Nephron (organoid): ENCODE measurements around the gene STAP2.

Experiments
- H3K27ac Mint-ChIP-seq, 3 experiments: 2 replicates each; pipeline ENCODE4 v1.8.0; 2020; ENCODE audit warnings: mixed read lengths in 3 of 3, mild to moderate bottlenecking in 2 of 3, moderate library complexity in 1 of 3
- H3K27me3 Mint-ChIP-seq: 2 replicates; pipeline ENCODE4 v1.8.0; 2021; ENCODE audit warnings: low read depth, mild to moderate bottlenecking, moderate library complexity, mixed read lengths
- H3K36me3 Mint-ChIP-seq: 2 replicates; pipeline ENCODE4 v1.8.0; 2020; ENCODE audit warnings: low read depth, mixed read lengths
- H3K4me1 Mint-ChIP-seq: 2 replicates; pipeline ENCODE4 v1.8.0; 2020; ENCODE audit warnings: mixed read lengths
- H3K4me3 Mint-ChIP-seq, 3 experiments: 2 replicates each; pipeline ENCODE4 v1.8.0; 2020; ENCODE audit warnings: mild to moderate bottlenecking in 3 of 3, mixed read lengths in 3 of 3, moderate library complexity in 2 of 3
- H3K9me3 Mint-ChIP-seq: 2 replicates; pipeline ENCODE4 v1.8.0; 2020; ENCODE audit warnings: mixed read lengths
- TF ChIP-seq, protein P1 (sequence below), 3 experiments: fragments of 200-600 bp; sonication (generic); IDR thresholded peaks; one replicate each; pipeline ENCODE4 v1.5.0; 2021; ENCODE audit warnings: antibody characterized with exemption in 3 of 3; ENCODE audit not compliant: unreplicated experiment in 3 of 3

Gene STAP2

GRCh38 chr19:4303819-4304537, 34.6 kb downstream of the STAP2 start:
- Mint-ChIP-seq H3K4me1 (peaks cover 9% of the 10 kb centered on the region), H3K9me3 (no peaks in the 10 kb centered on the region), H3K4me3 (peak overlapping the region; percentile 74 to 78 (median 77)), H3K27me3 (peaks cover 3% of the 10 kb centered on the region), H3K36me3 (peaks cover 8% of the 10 kb centered on the region), H3K27ac (no peak overlapping the region)
- TF ChIP-seq, protein P1, sequence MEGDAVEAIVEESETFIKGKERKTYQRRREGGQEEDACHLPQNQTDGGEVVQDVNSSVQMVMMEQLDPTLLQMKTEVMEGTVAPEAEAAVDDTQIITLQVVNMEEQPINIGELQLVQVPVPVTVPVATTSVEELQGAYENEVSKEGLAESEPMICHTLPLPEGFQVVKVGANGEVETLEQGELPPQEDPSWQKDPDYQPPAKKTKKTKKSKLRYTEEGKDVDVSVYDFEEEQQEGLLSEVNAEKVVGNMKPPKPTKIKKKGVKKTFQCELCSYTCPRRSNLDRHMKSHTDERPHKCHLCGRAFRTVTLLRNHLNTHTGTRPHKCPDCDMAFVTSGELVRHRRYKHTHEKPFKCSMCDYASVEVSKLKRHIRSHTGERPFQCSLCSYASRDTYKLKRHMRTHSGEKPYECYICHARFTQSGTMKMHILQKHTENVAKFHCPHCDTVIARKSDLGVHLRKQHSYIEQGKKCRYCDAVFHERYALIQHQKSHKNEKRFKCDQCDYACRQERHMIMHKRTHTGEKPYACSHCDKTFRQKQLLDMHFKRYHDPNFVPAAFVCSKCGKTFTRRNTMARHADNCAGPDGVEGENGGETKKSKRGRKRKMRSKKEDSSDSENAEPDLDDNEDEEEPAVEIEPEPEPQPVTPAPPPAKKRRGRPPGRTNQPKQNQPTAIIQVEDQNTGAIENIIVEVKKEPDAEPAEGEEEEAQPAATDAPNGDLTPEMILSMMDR (IDR thresholded peaks at IDR 0.05; ENCODE audit: unreplicated experiment in 3 of 3), result no peak

DNA sequence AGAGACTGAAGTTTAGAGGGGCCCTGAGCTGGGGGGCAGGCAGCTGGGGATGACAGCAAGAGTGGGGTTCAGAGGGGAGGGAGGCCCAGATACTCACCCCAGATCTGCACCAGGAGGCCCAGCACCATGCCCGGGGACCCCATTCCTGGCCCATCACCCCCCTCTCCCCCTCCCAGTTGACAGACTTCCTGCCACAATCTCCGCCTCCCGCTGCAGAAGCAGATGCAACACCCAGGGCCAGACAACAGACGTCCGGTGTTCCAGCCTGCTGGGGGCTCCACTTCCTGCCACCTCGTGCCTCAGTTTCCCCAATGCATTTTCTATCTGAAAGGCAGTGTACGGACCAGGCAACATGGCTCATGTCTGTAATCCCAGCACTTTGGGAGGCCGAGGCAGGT, 36.4 kb downstream of the STAP2 start, which contains the start of gene TMIGD2:
Gene TMIGD2 (minus strand): TSS at position 147 of the 398 bp plus-strand sequence. CDS start 4 bp downstream, at position 143.
- H3K4me3 Mint-ChIP-seq, result peak within 1 kb of the TSS; percentile 35 to 48 (median 45)
- peaks cover 3% of the 10 kb centered on the region for H3K27me3 Mint-ChIP-seq
- TF ChIP-seq, protein P1 (IDR thresholded peaks at IDR 0.05; ENCODE audit: unreplicated experiment in 3 of 3), result no peak
- peaks cover 8% of the 10 kb centered on the region for H3K36me3 Mint-ChIP-seq
- H3K27ac Mint-ChIP-seq, result peak within 1 kb of the TSS; percentile 40 to 88 (median 53)
- peaks cover 9% of the 10 kb centered on the region for H3K4me1 Mint-ChIP-seq
- H3K9me3 Mint-ChIP-seq, result no peaks in the 10 kb centered on the region

- Mint-ChIP-seq H3K27ac (peak overlapping the region; percentile 40 to 88 (median 53)), H3K4me3 (peak overlapping the region; percentile 35 to 48 (median 45)), H3K27me3 (peaks cover 1% of the 10 kb centered on the region), H3K4me1 (peaks cover 9% of the 10 kb centered on the region), H3K36me3 (peaks cover 6% of the 10 kb centered on the region), H3K9me3 (no peaks in the 10 kb centered on the region)
- TF ChIP-seq, protein P1 (IDR thresholded peaks at IDR 0.05; ENCODE audit: unreplicated experiment in 3 of 3), result no peak
These were observed 36.9 kb downstream of the STAP2 start for GRCh38 chr19:4301590-4302242.

DNA sequence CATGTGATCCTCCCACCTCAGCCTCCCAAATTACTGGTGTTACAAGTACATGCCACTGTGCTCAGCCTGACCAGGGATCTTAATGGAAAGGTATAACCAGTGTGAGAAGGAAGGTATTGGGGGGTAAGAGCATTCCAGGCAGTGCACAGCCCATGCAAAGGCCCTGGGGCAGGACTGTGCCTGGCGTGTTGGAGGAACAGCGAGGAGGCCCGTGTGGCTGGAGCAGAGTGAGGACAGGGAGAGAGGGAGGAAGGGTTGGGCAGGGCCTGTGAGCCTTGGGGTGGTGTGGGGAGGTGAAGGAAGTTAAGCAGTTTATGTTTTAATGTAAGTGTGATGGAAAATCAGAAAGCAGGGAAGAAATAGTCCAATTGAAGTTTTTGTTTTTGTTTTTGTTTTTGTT, 38.0 kb downstream of the STAP2 start:
- Mint-ChIP-seq H3K9me3 (no peaks in the 10 kb centered on the region), H3K27ac (peak overlapping the region in 1 of 3 experiments; percentile 48), H3K4me3 (no peak overlapping the region), H3K4me1 (peaks cover 9% of the 10 kb centered on the region), H3K36me3 (peaks cover under 1% of the 10 kb centered on the region), H3K27me3 (peaks cover 1% of the 10 kb centered on the region)
- TF ChIP-seq, protein P1 (IDR thresholded peaks at IDR 0.05; ENCODE audit: unreplicated experiment in 3 of 3), result no peak

DNA sequence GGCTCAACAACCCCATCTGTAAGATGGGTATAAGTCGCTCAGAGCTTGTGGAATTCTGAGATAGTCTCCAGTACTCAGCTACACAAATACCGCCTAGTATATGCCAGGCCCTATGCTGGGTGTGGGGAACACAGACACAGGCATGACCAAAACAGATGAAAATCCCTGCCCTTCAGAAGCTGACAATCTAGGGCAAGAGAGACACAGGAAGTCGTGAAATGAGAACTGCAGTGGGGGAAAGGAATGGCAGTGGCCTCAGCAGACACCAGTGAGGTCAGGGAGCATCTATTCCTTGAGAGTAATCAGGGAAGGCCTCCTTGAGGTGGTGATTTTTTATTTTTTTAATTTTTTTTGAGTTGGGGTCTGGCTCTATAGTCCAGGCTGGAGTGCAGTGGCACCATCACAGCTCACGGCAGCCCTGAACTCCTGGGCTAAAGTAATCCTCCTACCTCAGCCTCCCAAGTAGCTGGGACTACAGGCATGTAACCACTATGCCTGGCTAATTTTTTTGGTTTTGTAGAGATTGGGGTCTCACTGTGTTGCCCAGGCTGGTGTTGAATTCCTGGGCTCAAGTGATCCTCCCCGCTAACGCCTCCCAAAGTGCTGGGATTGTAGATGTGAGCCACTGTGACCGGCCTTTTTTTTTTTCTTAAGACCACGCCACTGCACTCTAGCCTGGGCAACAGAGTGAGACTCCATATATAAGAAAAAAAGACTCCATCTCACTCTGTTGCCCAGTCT, 39.6 kb downstream of the STAP2 start:
- Mint-ChIP-seq H3K9me3 (no peaks in the 10 kb centered on the region), H3K27me3 (peaks cover 12% of the 10 kb centered on the region), H3K4me1 (peaks cover 9% of the 10 kb centered on the region), H3K36me3 (no peaks in the 10 kb centered on the region), H3K27ac (no peak overlapping the region), H3K4me3 (no peak overlapping the region)
- TF ChIP-seq, protein P1 (IDR thresholded peaks at IDR 0.05; ENCODE audit: unreplicated experiment in 3 of 3), result no peak
